IMR-90 (cell line): ENCODE data around the gene NUDT9. TPM values are rescaled to one million over a fixed set of nuclear protein-coding genes. Genes with fewer than 3 reads are reported as not detected.

Experiments used
- ATAC-seq: fragments of 200-7000 bp; cut with Tn5 transposase; 2 replicates; pipeline ENCODE4 v1.9.1; 2020; ENCODE audit warnings: low read depth, mild to moderate bottlenecking, moderate library complexity
- BruUV-seq: library from RNA; stranded (reverse); fragments of 400-500 nt; replicated peaks from 2 replicates; lab custom pipeline; 2021; lab: Mats Ljungman, UMichigan
- CTCF ChIA-PET: fragments of 300-600 bp; formaldehyde crosslinking; extraction: SDS; loops from one replicate; lab custom pipeline; 2021; ENCODE audit warnings: antibody characterized with exemption; lab: Yijun Ruan, JAX
- POLR2A ChIA-PET: fragments of 300-600 bp; sonication (Branson Sonifier 250); formaldehyde crosslinking; loops from one replicate; lab custom pipeline; 2022; ENCODE audit warnings: antibody characterized with exemption; ENCODE audit not compliant: unreplicated experiment; lab: Charles Lee
- DNase-seq: peaks from one replicate; pipeline ENCODE4 v3.0.0; 2013
- H2AFZ ChIP-seq: replicated peaks from 2 replicates; pipeline ENCODE3; 2013; ENCODE audit warnings: low read length, mild to moderate bottlenecking; ENCODE audit not compliant: poor library complexity
- H2AK5ac ChIP-seq: 2 replicates; pipeline ENCODE4 v1.6.1; 2013; ENCODE audit warnings: low read depth, low read length, inconsistent platforms
- H2AK9ac ChIP-seq: replicated peaks from 2 replicates; pipeline ENCODE3; 2013; ENCODE audit warnings: mild to moderate bottlenecking, low read depth, low read length, moderate library complexity; ENCODE audit not compliant: poor library complexity
- H2BK120ac ChIP-seq: 2 replicates; pipeline ENCODE4 v1.6.1; 2013; ENCODE audit warnings: low read depth, low read length, inconsistent platforms
- H2BK15ac ChIP-seq: 3 replicates; pipeline ENCODE4 v1.6.1; 2013; ENCODE audit warnings: low read depth, low read length, inconsistent platforms
- H2BK20ac ChIP-seq: 2 replicates; pipeline ENCODE4 v1.6.1; 2013; ENCODE audit warnings: low read depth, mild to moderate bottlenecking, inconsistent platforms, low read length, moderate library complexity
- H2BK5ac ChIP-seq: 2 replicates; pipeline ENCODE4 v1.6.1; 2013; ENCODE audit warnings: mild to moderate bottlenecking, low read depth, low read length, inconsistent platforms; ENCODE audit not compliant: poor library complexity, severe bottlenecking
- H3K14ac ChIP-seq: replicated peaks from 2 replicates; pipeline ENCODE4 v1.6.1; 2013; ENCODE audit warnings: low read depth, low read length, inconsistent platforms
- H3K18ac ChIP-seq: 2 replicates; pipeline ENCODE4 v1.6.1; 2013; ENCODE audit warnings: low read depth, low read length, control low read depth
- H3K23ac ChIP-seq: 2 replicates; pipeline ENCODE4 v1.6.1; 2013; ENCODE audit warnings: low read depth, low read length, inconsistent platforms
- H3K27ac ChIP-seq: 2 replicates; pipeline ENCODE4 v1.5.1; 2013; ENCODE audit warnings: mild to moderate bottlenecking, control low read depth, low read length; ENCODE audit not compliant: insufficient read depth
- H3K27me3 ChIP-seq: 2 replicates; pipeline ENCODE4 v1.6.1; 2013; ENCODE audit warnings: low read length; ENCODE audit not compliant: control insufficient read depth, insufficient read depth
- H3K36me3 ChIP-seq: 2 replicates; pipeline ENCODE4 v1.6.1; 2013; ENCODE audit warnings: low read length, mixed read lengths; ENCODE audit not compliant: control insufficient read depth, insufficient read depth
- H3K4ac ChIP-seq: 2 replicates; pipeline ENCODE4 v1.6.1; 2013; ENCODE audit warnings: low read depth, low read length, inconsistent platforms
- H3K4me1 ChIP-seq: 2 replicates; pipeline ENCODE4 v1.6.1; 2013; ENCODE audit warnings: low read length, mixed read lengths; ENCODE audit not compliant: control insufficient read depth, insufficient read depth
- H3K4me2 ChIP-seq: 2 replicates; pipeline ENCODE4 v1.6.1; 2013; ENCODE audit warnings: low read depth, mild to moderate bottlenecking, control low read depth, low read length, moderate library complexity
- H3K4me3 ChIP-seq: 2 replicates; pipeline ENCODE4 v1.5.1; 2013; ENCODE audit warnings: low read depth, mild to moderate bottlenecking, control low read depth, low read length, moderate library complexity; ENCODE audit not compliant: insufficient read depth
- H3K56ac ChIP-seq: 2 replicates; pipeline ENCODE4 v1.6.1; 2013; ENCODE audit warnings: low read length, inconsistent platforms; ENCODE audit not compliant: insufficient read depth; ENCODE audit errors: extremely low read depth
- H3K79me1 ChIP-seq, 2 experiments: 2 replicates each; pipeline ENCODE4 v1.6.1; 2013; ENCODE audit warnings: low read length in 2 of 2, inconsistent platforms in 1 of 2, low read depth in 1 of 2
- H3K9ac ChIP-seq: 2 replicates; pipeline ENCODE4 v1.6.1; 2013; ENCODE audit warnings: low read depth, low read length, control low read depth
- H3K9me1 ChIP-seq: 2 replicates; pipeline ENCODE4 v1.6.1; 2013; ENCODE audit warnings: low read length, inconsistent platforms; ENCODE audit not compliant: insufficient read depth
- H3K9me3 ChIP-seq: 2 replicates; pipeline ENCODE4 v1.6.1; 2013; ENCODE audit warnings: low read length; ENCODE audit not compliant: control insufficient read depth, insufficient read depth
- H4K20me1 ChIP-seq: 2 replicates; pipeline ENCODE4 v1.6.1; 2013; ENCODE audit warnings: low read length, inconsistent platforms; ENCODE audit not compliant: insufficient read depth
- H4K5ac ChIP-seq: 2 replicates; pipeline ENCODE4 v1.6.1; 2013; ENCODE audit warnings: mild to moderate bottlenecking, low read depth, low read length, control low read depth
- H4K8ac ChIP-seq, 2 experiments: 2 replicates each; pipeline ENCODE4 v1.6.1; 2013; ENCODE audit warnings: low read depth in 2 of 2, low read length in 2 of 2, control low read depth in 1 of 2, inconsistent platforms in 1 of 2
- H4K91ac ChIP-seq: 2 replicates; pipeline ENCODE4 v1.6.1; 2013; ENCODE audit warnings: low read depth, low read length, inconsistent platforms; ENCODE audit not compliant: insufficient read depth
- BHLHE40 ChIP-seq: fragments of 150-350 bp; IDR thresholded peaks from 2 replicates; pipeline ENCODE4 v1.6.1; 2016; ENCODE audit warnings: mild to moderate bottlenecking, low read depth, low read length
- CEBPB ChIP-seq: IDR thresholded peaks from 2 replicates; pipeline ENCODE4 v1.6.1; 2012; ENCODE audit warnings: low read depth, low read length, improper control_type of control experiment
- CHD1 ChIP-seq: IDR thresholded peaks from 2 replicates; pipeline ENCODE4 v1.6.1; 2012; ENCODE audit warnings: low read depth, low read length, improper control_type of control experiment
- ELK1 ChIP-seq: fragments of 150-350 bp; IDR thresholded peaks from 2 replicates; pipeline ENCODE4 v1.6.1; 2016; ENCODE audit warnings: low read depth, mild to moderate bottlenecking, low read length, moderate library complexity, borderline replicate concordance
- MAFK ChIP-seq: IDR thresholded peaks from 2 replicates; pipeline ENCODE4 v1.6.1; 2012; ENCODE audit warnings: low read depth, low read length, improper control_type of control experiment
- MAZ ChIP-seq: IDR thresholded peaks from 2 replicates; pipeline ENCODE4 v1.6.1; 2012; ENCODE audit warnings: low read depth, mild to moderate bottlenecking, low read length, improper control_type of control experiment, moderate library complexity, borderline replicate concordance
- MXI1 ChIP-seq: IDR thresholded peaks from 2 replicates; pipeline ENCODE4 v1.6.1; 2012; ENCODE audit warnings: low read depth, mild to moderate bottlenecking, low read length, moderate library complexity, borderline replicate concordance
- POLR2A ChIP-seq: IDR thresholded peaks from 2 replicates; pipeline ENCODE4 v1.6.1; 2012; ENCODE audit warnings: mild to moderate bottlenecking, low read depth, low read length
- RCOR1 ChIP-seq: IDR thresholded peaks from 2 replicates; pipeline ENCODE4 v1.6.1; 2012; ENCODE audit warnings: mild to moderate bottlenecking, low read length, improper control_type of control experiment; ENCODE audit not compliant: insufficient replicate concordance
- RFX5 ChIP-seq: IDR thresholded peaks from 2 replicates; pipeline ENCODE4 v1.8.0; 2012; ENCODE audit warnings: low read depth, mild to moderate bottlenecking, low read length, moderate library complexity
- SMC3 ChIP-seq: fragments of 150-350 bp; IDR thresholded peaks from 2 replicates; pipeline ENCODE4 v1.6.1; 2016; ENCODE audit warnings: low read depth, mild to moderate bottlenecking, antibody characterized with exemption, low read length, moderate library complexity
- WGBS, 2 experiments: methylation state at CpG; one replicate each; pipeline versions ENCODE4 v1.1.5 to v1.1.7; 2013; ENCODE audit warnings: missing lambda C conversion rate in 2 of 2; ENCODE audit not compliant: insufficient read length in 1 of 2; ENCODE audit errors: extremely low coverage in 2 of 2; 5-methylcytosine and 5-hydroxymethylcytosine counted together
- dilution Hi-C: fragments of 300-500 bp; cut with HindIII; formaldehyde crosslinking; loops from one replicate; pipeline ENCODE4 v1.14.3; 2018; ENCODE audit warnings: low sequenced_read_pairs; ENCODE audit not compliant: unreplicated experiment
- in situ Hi-C: fragments of 300-500 bp; cut with MboI; formaldehyde crosslinking; loops from 3 replicates; pipeline ENCODE4 v1.14.3; 2019; ENCODE audit warnings: low sequenced_read_pairs, inconsistent platforms, mixed read lengths
- intact Hi-C: fragments of 100-400 bp; cut with micrococcal nuclease; formaldehyde crosslinking; loops from 2 replicates; pipeline ENCODE4 v1.10.0; 2022
- polyA plus RNA-seq, 3 experiments: library from polyadenylated mRNA; depleted of rRNA; stranded (reverse); fragments of >200 nt; gene quantifications; 2 replicates each; pipeline ENCODE4 v1.2.3, GENCODE V29; 2012; ENCODE audit warnings: low replicate concordance in 1 of 3
- total RNA-seq: library from RNA; depleted of rRNA; stranded (reverse); fragments of >200 nt; gene quantifications from 2 replicates; pipeline ENCODE4 v1.2.3, GENCODE V29; 2012

NUDT9 gene
- total and polyA plus RNA-seq, 2 of the 4 experiments (the other 2 are of a cell fraction) = 10.0 to 23.5 TPM

- Histone ChIP-seq H2BK20ac (no peak overlapping the region), H2AK9ac (no peak overlapping the region), H2BK120ac (no peak overlapping the region), H3K56ac (no peak overlapping the region), H3K4ac (no peak overlapping the region), H3K4me1 (no peaks in the 10 kb centered on the region), H3K9me1 (no peaks in the 10 kb centered on the region), H3K23ac (no peak overlapping the region), H3K9me3 (no peaks in the 10 kb centered on the region), H3K9ac (no peak overlapping the region), H3K4me3 (no peak overlapping the region), H2AK5ac (no peak overlapping the region), H3K18ac (no peak overlapping the region), H4K20me1 (no peaks in the 10 kb centered on the region), H3K27ac (no peak overlapping the region), H3K36me3 (no peaks in the 10 kb centered on the region), H4K8ac (no peak overlapping the region), H3K14ac (no peak overlapping the region), H3K27me3 (no peaks in the 10 kb centered on the region), H3K4me2 (no peak overlapping the region), H4K5ac (no peak overlapping the region), H2BK5ac (no peak overlapping the region), H3K79me1 (no peaks in the 10 kb centered on the region), H2BK15ac (no peak overlapping the region), H4K91ac (no peak overlapping the region), H2AFZ (no peak overlapping the region)
- DNase-seq = no peak
- ChIA-PET CTCF (interaction anchor here (0.6 kb wide), 1 partner anchor 440 kb away, joined by 3 read pairs; no protein-coding TSS in a partner anchor), POLR2A (no interaction called here)
- dilution Hi-C loops (no loop called here), in situ Hi-C loops (no loop called here), intact Hi-C loops (no loop called here)
- TF ChIP-seq RFX5 (no peak), BHLHE40 (no peak), POLR2A (no peak), RCOR1 (no peak), MXI1 (no peak), SMC3 (no peak), ELK1 (no peak), CEBPB (no peak), CHD1 (no peak), MAFK (no peak), MAZ (no peak)
- ATAC-seq = no peak
- WGBS, 2 experiments = no CpG with 5 or more reads among the region's 3 CpGs
- no TSS peak for BruUV-seq
These were observed 54.6 kb downstream of the NUDT9 start for GRCh38 chr4:87476934-87477333.
